GM13977 (cell line): Measurements from ENCODE around the gene SLC25A26.

ENCODE experiments used
- DNase-seq: peaks from one replicate; pipeline ENCODE4 v3.0.0; 2012; ENCODE audit warnings: low spot score
- in situ Hi-C: fragments of 300-500 bp; cut with MboI; formaldehyde crosslinking; loops from one replicate; pipeline ENCODE4 v1.12.0; 2022; ENCODE audit warnings: low sequenced_read_pairs, low pct_unique_long_range_greater_than_20kb, mixed read lengths, inconsistent platforms; ENCODE audit not compliant: unreplicated experiment
- TF ChIP-seq, protein P1 (sequence below): IDR thresholded peaks from 2 replicates; pipeline ENCODE4 v1.5.1; 2012; ENCODE audit warnings: mild to moderate bottlenecking, control low read depth; ENCODE audit not compliant: insufficient read depth; ENCODE audit errors: extremely low read depth, missing control alignments

Gene SLC25A26

DNA sequence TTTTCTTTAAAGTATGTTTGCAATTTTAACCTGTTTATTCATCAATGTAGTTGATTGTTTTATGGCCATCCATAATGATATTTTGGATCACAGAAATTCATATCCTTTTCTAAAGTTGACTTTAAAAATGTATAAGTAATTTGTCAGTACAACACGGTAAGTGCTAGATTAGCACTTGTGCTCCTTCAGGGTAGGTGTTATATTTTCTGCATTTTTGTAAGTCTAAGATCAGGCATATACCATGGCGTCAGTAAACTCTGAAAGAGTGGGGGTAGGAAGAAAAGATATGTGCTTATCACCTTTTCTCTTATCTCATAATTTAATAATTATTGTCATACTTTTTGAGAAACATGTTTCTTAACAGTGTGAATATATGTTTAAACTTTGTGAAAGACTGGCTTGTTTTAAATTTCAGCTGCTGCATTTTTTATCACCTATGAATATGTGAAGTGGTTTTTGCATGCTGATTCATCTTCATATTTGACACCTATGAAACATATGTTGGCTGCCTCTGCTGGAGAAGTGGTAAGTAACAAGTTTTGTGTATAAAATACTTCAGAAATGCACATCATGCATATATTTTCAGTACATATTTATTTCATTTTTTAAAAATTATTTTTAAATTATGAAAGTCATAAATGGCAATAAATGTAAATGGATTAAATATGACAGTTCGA lies 22.1 kb downstream of the SLC25A26 start:
- in situ Hi-C loops = no loop called here
- DNase-seq = no peak
- TF ChIP-seq, protein P1, sequence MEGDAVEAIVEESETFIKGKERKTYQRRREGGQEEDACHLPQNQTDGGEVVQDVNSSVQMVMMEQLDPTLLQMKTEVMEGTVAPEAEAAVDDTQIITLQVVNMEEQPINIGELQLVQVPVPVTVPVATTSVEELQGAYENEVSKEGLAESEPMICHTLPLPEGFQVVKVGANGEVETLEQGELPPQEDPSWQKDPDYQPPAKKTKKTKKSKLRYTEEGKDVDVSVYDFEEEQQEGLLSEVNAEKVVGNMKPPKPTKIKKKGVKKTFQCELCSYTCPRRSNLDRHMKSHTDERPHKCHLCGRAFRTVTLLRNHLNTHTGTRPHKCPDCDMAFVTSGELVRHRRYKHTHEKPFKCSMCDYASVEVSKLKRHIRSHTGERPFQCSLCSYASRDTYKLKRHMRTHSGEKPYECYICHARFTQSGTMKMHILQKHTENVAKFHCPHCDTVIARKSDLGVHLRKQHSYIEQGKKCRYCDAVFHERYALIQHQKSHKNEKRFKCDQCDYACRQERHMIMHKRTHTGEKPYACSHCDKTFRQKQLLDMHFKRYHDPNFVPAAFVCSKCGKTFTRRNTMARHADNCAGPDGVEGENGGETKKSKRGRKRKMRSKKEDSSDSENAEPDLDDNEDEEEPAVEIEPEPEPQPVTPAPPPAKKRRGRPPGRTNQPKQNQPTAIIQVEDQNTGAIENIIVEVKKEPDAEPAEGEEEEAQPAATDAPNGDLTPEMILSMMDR = no peak

DNA sequence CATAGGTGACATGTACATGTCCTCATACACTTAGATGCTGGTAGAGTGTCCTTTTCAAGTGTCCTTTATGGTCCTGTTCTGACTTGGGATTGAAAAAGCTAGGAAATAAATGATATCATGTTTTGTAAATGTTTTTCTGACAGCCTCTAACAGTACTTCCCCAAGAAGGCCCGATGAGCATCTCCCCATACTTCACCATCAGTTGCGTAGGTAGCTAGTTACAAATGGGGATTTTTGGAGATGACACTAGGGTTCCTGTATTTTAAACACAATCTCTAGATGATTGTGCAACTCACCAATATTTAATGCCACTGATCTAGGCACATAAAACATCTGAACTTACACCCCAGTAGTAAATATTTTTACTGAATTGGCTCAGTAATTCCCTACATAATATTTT lies 27.8 kb downstream of the SLC25A26 start:
- DNase-seq = no peak
- TF ChIP-seq, protein P1 = no peak

DNA sequence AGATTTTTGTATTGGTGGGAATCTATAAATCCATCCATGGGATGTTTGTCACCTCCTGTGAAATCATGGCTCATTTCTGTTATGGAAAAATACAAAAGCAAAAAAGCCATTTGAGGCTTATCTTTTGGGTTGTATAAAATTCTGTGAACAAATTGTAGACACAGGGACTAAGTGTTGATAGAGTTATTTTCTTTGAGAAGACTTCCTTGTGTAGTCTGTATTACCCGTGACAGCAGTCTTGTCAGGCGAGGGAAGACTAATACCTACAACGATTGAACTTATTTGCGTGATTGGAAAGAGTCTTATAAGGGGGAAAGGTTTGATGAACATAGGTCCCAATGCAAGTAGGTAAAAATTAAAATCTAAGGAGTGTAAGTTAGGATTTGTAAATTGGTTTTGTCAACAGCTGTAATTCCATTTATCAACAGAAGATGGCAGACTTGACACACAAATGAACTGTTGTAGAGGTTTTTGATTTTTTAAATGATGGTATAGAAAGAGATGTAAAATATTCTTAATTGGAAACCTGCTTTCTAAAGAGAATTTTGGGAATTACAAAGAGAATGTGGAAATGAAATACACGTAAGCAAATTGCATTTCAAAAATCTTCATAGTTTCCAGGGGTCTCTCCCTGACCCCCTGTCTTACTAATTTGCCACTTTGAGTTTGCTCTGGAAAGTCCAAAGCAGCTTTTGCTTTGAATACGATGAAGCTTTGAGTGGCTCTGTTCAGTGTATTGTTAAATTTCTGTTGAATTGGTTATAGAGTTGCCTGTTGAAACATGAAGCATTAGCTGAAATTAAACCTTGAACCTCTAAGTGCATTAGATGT lies 33.2 kb downstream of the SLC25A26 start:
- in situ Hi-C loops = no loop called here
- TF ChIP-seq, protein P1 = peak; percentile 63
- DNase-seq = peak; percentile 36

More for the DNA sequence above, 27.8 kb downstream of the SLC25A26 start:
- in situ Hi-C loops = no loop called here

DNA sequence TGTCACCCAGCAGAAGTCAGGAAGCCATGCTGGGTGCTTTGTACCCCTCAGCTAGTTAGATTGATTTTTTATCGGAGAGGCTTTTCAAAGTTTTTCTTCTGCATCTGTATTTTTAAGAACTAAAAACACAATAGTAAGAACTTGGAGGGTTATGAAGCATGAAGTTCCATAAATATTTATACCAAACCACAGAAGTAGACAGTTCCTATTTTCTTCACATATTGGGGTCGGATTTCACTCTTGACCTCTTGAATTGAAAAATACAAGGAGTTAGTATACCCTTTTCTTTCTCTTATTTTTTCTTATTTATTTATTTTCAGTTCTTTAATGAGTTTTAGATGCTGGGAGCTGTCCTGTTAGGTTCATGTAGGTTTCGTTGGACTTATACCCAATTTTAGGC lies 35.1 kb downstream of the SLC25A26 start:
- in situ Hi-C loops = no loop called here
- TF ChIP-seq, protein P1 = no peak
- no peak for DNase-seq

DNA sequence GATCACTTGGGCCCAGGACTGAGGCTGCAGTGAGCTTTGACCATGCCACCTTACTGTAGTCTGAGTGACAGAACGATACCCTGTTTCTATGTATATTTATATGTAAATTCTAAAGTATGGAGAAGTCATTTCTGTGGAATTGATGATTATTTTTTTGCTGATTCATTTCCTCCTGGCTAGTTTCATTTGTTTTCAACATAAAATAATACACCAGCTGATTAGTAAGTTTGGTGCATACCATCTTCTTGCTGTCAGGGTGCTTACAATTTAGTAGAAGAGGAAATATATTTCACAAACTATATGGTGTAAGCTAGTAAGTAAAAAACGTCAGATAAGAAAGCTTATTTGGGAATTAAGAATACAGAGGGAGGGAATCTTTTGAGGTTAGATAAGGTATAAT lies 36.0 kb downstream of the SLC25A26 start:
- DNase-seq = no peak
- in situ Hi-C loops = no loop called here

DNA sequence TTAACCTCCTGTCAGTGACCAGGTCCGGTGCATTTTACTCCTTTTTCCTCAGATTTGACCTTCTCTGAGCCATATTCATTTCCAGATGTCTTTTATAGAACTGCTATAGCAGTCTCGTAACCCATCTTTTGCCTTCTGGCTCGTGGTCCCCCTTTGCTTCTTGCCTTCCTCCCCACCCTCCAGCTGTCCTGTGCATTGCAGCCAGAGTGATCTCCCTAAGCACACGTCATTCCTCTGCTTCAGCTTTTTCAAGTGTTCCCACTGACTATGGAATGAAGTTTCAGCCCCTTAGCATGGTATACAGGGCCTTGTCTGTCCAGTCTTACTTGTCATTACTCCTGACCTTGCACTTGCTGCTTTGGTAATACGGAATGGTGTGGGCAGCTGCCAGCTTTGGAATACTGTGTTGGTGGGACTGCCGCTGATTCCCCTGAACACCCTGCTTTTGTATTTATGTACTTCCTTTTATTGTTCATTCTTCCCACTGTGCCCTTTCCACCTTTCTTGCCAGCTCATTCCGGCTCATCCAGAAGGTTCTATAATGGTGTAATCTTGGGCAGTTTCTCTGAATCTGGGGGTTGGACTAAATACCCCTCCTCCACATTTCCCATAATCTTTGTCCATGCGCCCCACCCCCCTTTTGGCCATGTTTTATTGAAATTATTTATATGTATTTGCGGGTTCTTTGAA lies 38.9 kb downstream of the SLC25A26 start:
- DNase-seq = no peak
- TF ChIP-seq, protein P1 = no peak
- in situ Hi-C loops = no loop called here

More for the DNA sequence above, 36.0 kb downstream of the SLC25A26 start:
- TF ChIP-seq, protein P1 = no peak
